ENCODE results near the gene TMEM165. TPM values are rescaled to one million over a fixed set of nuclear protein-coding genes. Genes with fewer than 3 reads are reported as not detected.

TMEM165 gene
- total and polyA plus RNA-seq, 9 of the 15 experiments (the other 6 are each of a cell fraction or from before 2014, with no cell fraction given): 21.3 to 145 (median 96.8) TPM

GRCh38 chr4:55395529-55396307 is at the start of gene TMEM165 (continued):
- TF ChIP-seq, protein P1, sequence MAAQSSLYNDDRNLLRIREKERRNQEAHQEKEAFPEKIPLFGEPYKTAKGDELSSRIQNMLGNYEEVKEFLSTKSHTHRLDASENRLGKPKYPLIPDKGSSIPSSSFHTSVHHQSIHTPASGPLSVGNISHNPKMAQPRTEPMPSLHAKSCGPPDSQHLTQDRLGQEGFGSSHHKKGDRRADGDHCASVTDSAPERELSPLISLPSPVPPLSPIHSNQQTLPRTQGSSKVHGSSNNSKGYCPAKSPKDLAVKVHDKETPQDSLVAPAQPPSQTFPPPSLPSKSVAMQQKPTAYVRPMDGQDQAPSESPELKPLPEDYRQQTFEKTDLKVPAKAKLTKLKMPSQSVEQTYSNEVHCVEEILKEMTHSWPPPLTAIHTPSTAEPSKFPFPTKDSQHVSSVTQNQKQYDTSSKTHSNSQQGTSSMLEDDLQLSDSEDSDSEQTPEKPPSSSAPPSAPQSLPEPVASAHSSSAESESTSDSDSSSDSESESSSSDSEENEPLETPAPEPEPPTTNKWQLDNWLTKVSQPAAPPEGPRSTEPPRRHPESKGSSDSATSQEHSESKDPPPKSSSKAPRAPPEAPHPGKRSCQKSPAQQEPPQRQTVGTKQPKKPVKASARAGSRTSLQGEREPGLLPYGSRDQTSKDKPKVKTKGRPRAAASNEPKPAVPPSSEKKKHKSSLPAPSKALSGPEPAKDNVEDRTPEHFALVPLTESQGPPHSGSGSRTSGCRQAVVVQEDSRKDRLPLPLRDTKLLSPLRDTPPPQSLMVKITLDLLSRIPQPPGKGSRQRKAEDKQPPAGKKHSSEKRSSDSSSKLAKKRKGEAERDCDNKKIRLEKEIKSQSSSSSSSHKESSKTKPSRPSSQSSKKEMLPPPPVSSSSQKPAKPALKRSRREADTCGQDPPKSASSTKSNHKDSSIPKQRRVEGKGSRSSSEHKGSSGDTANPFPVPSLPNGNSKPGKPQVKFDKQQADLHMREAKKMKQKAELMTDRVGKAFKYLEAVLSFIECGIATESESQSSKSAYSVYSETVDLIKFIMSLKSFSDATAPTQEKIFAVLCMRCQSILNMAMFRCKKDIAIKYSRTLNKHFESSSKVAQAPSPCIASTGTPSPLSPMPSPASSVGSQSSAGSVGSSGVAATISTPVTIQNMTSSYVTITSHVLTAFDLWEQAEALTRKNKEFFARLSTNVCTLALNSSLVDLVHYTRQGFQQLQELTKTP (IDR thresholded peaks at IDR 0.05; ENCODE audit: low read depth in 1 of 2, partially characterized antibody in 2 of 2): no peak
- no peak for TF ChIP-seq TAL1 (IDR thresholded peaks at IDR 0.05)
- TF ChIP-seq PCBP1 (IDR thresholded peaks at IDR 0.05; ENCODE audit: low read depth, low read length, poor library complexity, severe bottlenecking): peak; percentile 15
- TF ChIP-seq ZNF764 (CRISPR knock-in tag; IDR thresholded peaks at IDR 0.05; ENCODE audit: low read depth): no peak
- TF ChIP-seq HMG20A (CRISPR knock-in tag; conservative IDR thresholded peaks at IDR 0.05): no peak
- TF ChIP-seq TAF15 (IDR thresholded peaks at IDR 0.05; ENCODE audit: low read depth, low read length): no peak
- TF ChIP-seq JUN (IDR thresholded peaks at IDR 0.05; ENCODE audit: borderline replicate concordance, low read depth, low read length): 0 out of 2 replicates have a peak, but pooled peaks have one; percentile 6
- 0 out of 2 replicates have a peak, but pooled peaks have one; percentile 20 for TF ChIP-seq JUN (CRISPR knock-in tag; IDR thresholded peaks at IDR 0.05; ENCODE audit: borderline replicate concordance)
- no peak for TF ChIP-seq ZNF41 (CRISPR knock-in tag; conservative IDR thresholded peaks at IDR 0.05)
- TF ChIP-seq E2F8 (IDR thresholded peaks at IDR 0.05; ENCODE audit: low read depth, partially characterized antibody): no peak
- peak; percentile 90 for TF ChIP-seq KDM5B (IDR thresholded peaks at IDR 0.05; ENCODE audit: insufficient replicate concordance, low read depth, low read length)
- no peak for TF ChIP-seq TEAD4 (IDR thresholded peaks at IDR 0.05; ENCODE audit: low read length)
- TF ChIP-seq TEAD4 (CRISPR knock-in tag; IDR thresholded peaks at IDR 0.05; ENCODE audit: borderline replicate concordance): no peak
- TF ChIP-seq MED1 (CRISPR knock-in tag; IDR thresholded peaks at IDR 0.05; ENCODE audit: borderline replicate concordance): no peak
- no peak for TF ChIP-seq ZNF57 (CRISPR knock-in tag; IDR thresholded peaks at IDR 0.05)
- TF ChIP-seq, protein P2, sequence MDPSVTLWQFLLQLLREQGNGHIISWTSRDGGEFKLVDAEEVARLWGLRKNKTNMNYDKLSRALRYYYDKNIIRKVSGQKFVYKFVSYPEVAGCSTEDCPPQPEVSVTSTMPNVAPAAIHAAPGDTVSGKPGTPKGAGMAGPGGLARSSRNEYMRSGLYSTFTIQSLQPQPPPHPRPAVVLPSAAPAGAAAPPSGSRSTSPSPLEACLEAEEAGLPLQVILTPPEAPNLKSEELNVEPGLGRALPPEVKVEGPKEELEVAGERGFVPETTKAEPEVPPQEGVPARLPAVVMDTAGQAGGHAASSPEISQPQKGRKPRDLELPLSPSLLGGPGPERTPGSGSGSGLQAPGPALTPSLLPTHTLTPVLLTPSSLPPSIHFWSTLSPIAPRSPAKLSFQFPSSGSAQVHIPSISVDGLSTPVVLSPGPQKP (CRISPR knock-in tag; IDR thresholded peaks at IDR 0.05): no peak
